H1 (cell line): Measurements from ENCODE around the gene GALNT9. TPM values are rescaled to one million over a fixed set of nuclear protein-coding genes. Genes with fewer than 3 reads are reported as not detected.

ENCODE experiments used
- CTCF ChIA-PET: fragments of 300-600 bp; sonication (Branson Sonifier 250); formaldehyde crosslinking; loops from one replicate; lab custom pipeline; 2021; ENCODE audit not compliant: partially characterized antibody; lab: Charles Lee
- POLR2A ChIA-PET: fragments of 300-600 bp; sonication (Branson Sonifier 250); formaldehyde crosslinking; loops from one replicate; lab custom pipeline; 2021; ENCODE audit warnings: inconsistent platforms; ENCODE audit not compliant: partially characterized antibody; lab: Charles Lee
- DNase-seq, 2 experiments: peaks; one replicate each; pipeline versions ENCODE4 v3.0.0 to v3.0.0-alpha.2; 2010 to 2022; ENCODE audit warnings: low spot score in 2 of 2, low read depth in 1 of 2, mixed read lengths in 1 of 2
- FAIRE-seq: peaks from 2 replicates; lab custom pipeline; 2011; peaks lifted over from hg19 to GRCh38; lab: Jason Lieb, UNC
- H2AFZ ChIP-seq: 2 replicates; pipeline ENCODE4 v1.8.1; 2012; ENCODE audit warnings: low read length, inconsistent platforms
- H2AK5ac ChIP-seq: 2 replicates; pipeline ENCODE4 v1.6.1; 2013; ENCODE audit warnings: low read depth, low read length
- H2BK120ac ChIP-seq: replicated peaks from 2 replicates; pipeline ENCODE3; 2013; ENCODE audit warnings: low read depth, low read length, inconsistent platforms
- H2BK12ac ChIP-seq: 2 replicates; pipeline ENCODE4 v1.6.1; 2013; ENCODE audit warnings: low read depth, low read length
- H2BK15ac ChIP-seq: 2 replicates; pipeline ENCODE4 v1.6.1; 2013; ENCODE audit warnings: low read length
- H2BK20ac ChIP-seq: 2 replicates; pipeline ENCODE4 v1.6.1; 2013; ENCODE audit warnings: low read length
- H2BK5ac ChIP-seq: 2 replicates; pipeline ENCODE4 v1.6.1; 2013; ENCODE audit warnings: low read depth, low read length
- H3K14ac ChIP-seq: 2 replicates; pipeline ENCODE4 v1.6.1; 2013; ENCODE audit warnings: inconsistent platforms; ENCODE audit not compliant: insufficient read length
- H3K18ac ChIP-seq: 2 replicates; pipeline ENCODE4 v1.6.1; 2013; ENCODE audit warnings: low read length; ENCODE audit errors: extremely low read depth
- H3K23ac ChIP-seq: 2 replicates; pipeline ENCODE4 v1.6.1; 2013; ENCODE audit warnings: inconsistent platforms; ENCODE audit not compliant: insufficient read length
- H3K23me2 ChIP-seq: 2 replicates; pipeline ENCODE4 v1.6.1; 2013; ENCODE audit warnings: low read depth, low read length
- H3K27ac ChIP-seq: 2 replicates; pipeline ENCODE4 v1.6.1; 2011; ENCODE audit warnings: low read depth, low read length, inconsistent platforms
- H3K27me3 ChIP-seq, 4 experiments: replicated peaks in 1 of 4; 1 replicate in 1 of 4; 2 replicates in 3 of 4; pipeline versions ENCODE4 v1.6.1 to v1.8.1; 2011 to 2013; ENCODE audit warnings: low read length in 3 of 4, mild to moderate bottlenecking in 3 of 4, inconsistent platforms in 2 of 4, mixed read lengths in 2 of 4, moderate library complexity in 1 of 4; ENCODE audit not compliant: control insufficient read depth in 3 of 4, insufficient read depth in 3 of 4; ENCODE audit errors: extremely low read depth in 1 of 4
- H3K36me3 ChIP-seq, 4 experiments: 2 replicates each; pipeline versions ENCODE4 v1.6.1 to v1.8.1; 2011 to 2013; ENCODE audit warnings: mild to moderate bottlenecking in 4 of 4, low read length in 3 of 4, moderate library complexity in 2 of 4, control low read depth in 1 of 4, inconsistent platforms in 1 of 4; ENCODE audit not compliant: insufficient read depth in 4 of 4, control insufficient read depth in 2 of 4
- H3K4ac ChIP-seq: replicated peaks from 2 replicates; pipeline ENCODE3; 2013; ENCODE audit warnings: low read length, low read depth, mixed read lengths, inconsistent platforms; ENCODE audit not compliant: insufficient read length
- H3K4me1 ChIP-seq, 4 experiments: replicated peaks in 1 of 4; 1 replicate in 1 of 4; 2 replicates in 3 of 4; pipeline versions ENCODE4 v1.6.1 to v1.8.1; 2011 to 2013; ENCODE audit warnings: low read length in 3 of 4, inconsistent platforms in 2 of 4, mixed read lengths in 1 of 4; ENCODE audit not compliant: insufficient read depth in 4 of 4, control insufficient read depth in 3 of 4
- H3K4me2 ChIP-seq, 2 experiments: 2 replicates each; pipeline versions ENCODE4 v1.6.1 to v1.8.1; 2011 to 2013; ENCODE audit warnings: low read depth in 2 of 2, low read length in 2 of 2, control low read depth in 1 of 2, inconsistent platforms in 1 of 2, mild to moderate bottlenecking in 1 of 2; ENCODE audit not compliant: insufficient read depth in 1 of 2
- H3K4me3 ChIP-seq, 4 experiments: fragments of 200-600, 300-600 bp in 1 of 4; sonication (generic), shearing (Covaris generic), sonication (Bioruptor Twin) in 1 of 4; 2 replicates each; pipeline versions ENCODE4 v1.5.1 to v1.8.1; 2011 to 2016; ENCODE audit warnings: low read length in 4 of 4, low read depth in 3 of 4, control low read depth in 2 of 4, inconsistent platforms in 2 of 4, mild to moderate bottlenecking in 2 of 4, mixed read lengths in 1 of 4, moderate library complexity in 1 of 4; ENCODE audit not compliant: insufficient read depth in 2 of 4; ENCODE audit errors: extremely low read depth in 1 of 4
- H3K56ac ChIP-seq: replicated peaks from 2 replicates; pipeline ENCODE3; 2013; ENCODE audit warnings: low read depth, mild to moderate bottlenecking, mixed read lengths, low read length, inconsistent platforms; ENCODE audit not compliant: insufficient read length
- H3K79me1 ChIP-seq: 2 replicates; pipeline ENCODE4 v1.6.1; 2013; ENCODE audit warnings: low read depth, low read length, control low read depth
- H3K79me2 ChIP-seq, 2 experiments: 2 replicates each; pipeline versions ENCODE4 v1.6.1 to v1.8.1; 2012 to 2013; ENCODE audit warnings: low read length in 2 of 2, mild to moderate bottlenecking in 2 of 2, inconsistent platforms in 1 of 2; ENCODE audit not compliant: insufficient read depth in 2 of 2, control insufficient read depth in 1 of 2
- H3K9ac ChIP-seq, 4 experiments: replicated peaks in 1 of 4; 1 replicate in 1 of 4; 2 replicates in 3 of 4; pipeline versions ENCODE4 v1.6.1 to v1.8.1; 2011 to 2013; ENCODE audit warnings: low read depth in 3 of 4, low read length in 3 of 4, control low read depth in 2 of 4, mild to moderate bottlenecking in 2 of 4, moderate library complexity in 2 of 4, inconsistent platforms in 1 of 4; ENCODE audit errors: extremely low read depth in 1 of 4
- H3K9me3 ChIP-seq, 2 experiments: 2 replicates each; pipeline versions ENCODE4 v1.6.1 to v1.8.1; 2012 to 2013; ENCODE audit warnings: mild to moderate bottlenecking in 2 of 2, moderate library complexity in 2 of 2, control low read depth in 1 of 2, inconsistent platforms in 1 of 2, low read depth in 1 of 2, low read length in 1 of 2, mixed read lengths in 1 of 2; ENCODE audit not compliant: insufficient read depth in 2 of 2
- H4K20me1 ChIP-seq, 2 experiments: replicated peaks in 1 of 2; 2 replicates each; pipeline versions ENCODE3 to v1.8.1; 2011 to 2013; ENCODE audit warnings: inconsistent platforms in 2 of 2, low read length in 2 of 2, mild to moderate bottlenecking in 1 of 2; ENCODE audit not compliant: insufficient read depth in 2 of 2, control insufficient read depth in 1 of 2
- H4K5ac ChIP-seq: 2 replicates; pipeline ENCODE4 v1.6.1; 2013; ENCODE audit warnings: low read length, low read depth, mixed read lengths, inconsistent platforms; ENCODE audit not compliant: insufficient read length
- H4K8ac ChIP-seq: 2 replicates; pipeline ENCODE4 v1.8.0; 2013; ENCODE audit warnings: mild to moderate bottlenecking, moderate library complexity, low read length, inconsistent platforms; ENCODE audit not compliant: insufficient read depth; ENCODE audit errors: extremely low read depth
- H4K91ac ChIP-seq: replicated peaks from 2 replicates; pipeline ENCODE3; 2013; ENCODE audit warnings: low read length, mixed read lengths, inconsistent platforms; ENCODE audit not compliant: insufficient read length
- CHD2 ChIP-seq: IDR thresholded peaks from 2 replicates; pipeline ENCODE4 v1.6.1; 2012; ENCODE audit warnings: low read length, improper control_type of control experiment
- GTF2F1 ChIP-seq: IDR thresholded peaks from 2 replicates; pipeline ENCODE4 v1.6.1; 2012; ENCODE audit warnings: low read depth, low read length, improper control_type of control experiment, borderline replicate concordance
- PHF8 ChIP-seq: fragments of 200-600 bp; sonication (generic); conservative IDR thresholded peaks from 2 replicates; pipeline ENCODE4 v1.7.1; 2012; ENCODE audit warnings: low read depth, mild to moderate bottlenecking, inconsistent platforms, low read length, moderate library complexity
- RAD21 ChIP-seq, 2 experiments: IDR thresholded peaks in 1 of 2; conservative IDR thresholded peaks in 1 of 2; 2 replicates each; pipeline ENCODE4 v1.6.1; 2011; ENCODE audit warnings: low read depth in 2 of 2, low read length in 2 of 2, improper control_type of control experiment in 1 of 2, inconsistent platforms in 1 of 2, mild to moderate bottlenecking in 1 of 2, moderate library complexity in 1 of 2
- RFX5 ChIP-seq: IDR thresholded peaks from 2 replicates; pipeline ENCODE4 v1.6.1; 2011; ENCODE audit warnings: low read depth, low read length, improper control_type of control experiment, borderline replicate concordance
- SAP30 ChIP-seq: fragments of 300-600 bp; sonication (generic); IDR thresholded peaks from 2 replicates; pipeline ENCODE4 v1.7.1; 2012; ENCODE audit warnings: low read length, moderate library complexity, mild to moderate bottlenecking, inconsistent platforms; ENCODE audit not compliant: insufficient read depth, insufficient replicate concordance
- SP1 ChIP-seq: IDR thresholded peaks from 2 replicates; pipeline ENCODE4 v1.6.1; 2011; ENCODE audit warnings: low read depth, low read length
- TBP ChIP-seq: IDR thresholded peaks from 2 replicates; pipeline ENCODE4 v1.6.1; 2011; ENCODE audit warnings: low read depth, low read length, improper control_type of control experiment
- USF2 ChIP-seq: IDR thresholded peaks from 2 replicates; pipeline ENCODE4 v1.6.1; 2011; ENCODE audit warnings: low read length, improper control_type of control experiment
- WGBS, 2 experiments: shearing (Covaris generic) in 1 of 2; methylation state at CpG; one replicate each; pipeline versions ENCODE4 v1.1.6 to v1.1.7; 2013 to 2015; ENCODE audit warnings: low lambda C conversion rate in 2 of 2, mixed read lengths in 2 of 2, inconsistent platforms in 1 of 2, low coverage in 1 of 2, missing lambda C conversion rate in 1 of 2; ENCODE audit not compliant: insufficient replicate concordance in 2 of 2, insufficient coverage in 1 of 2, insufficient read length in 1 of 2; ENCODE audit errors: extremely low coverage in 1 of 2, missing lambda C conversion rate in 1 of 2; 5-methylcytosine and 5-hydroxymethylcytosine counted together
- polyA plus RNA-seq, 7 experiments: library from polyadenylated mRNA; depleted of rRNA in 3 of 7; stranded (reverse) in 5 of 7; unstranded in 2 of 7; fragments of >200 nt in 5 of 7; fragments of 200-250 nt in 2 of 7; gene quantifications; 1 replicate in 5 of 7; 2 replicates in 1 of 7; 4 replicates in 1 of 7; pipeline versions ENCODE4 v1.2.1 to v1.2.3, GENCODE V29; 2011 to 2013; ENCODE audit warnings: missing spikeins in 2 of 7, mixed read lengths in 2 of 7
- total RNA-seq: library from RNA; stranded (reverse); fragmentation: NEBNext Ultra II Directional; extraction: Animal tissue kit (Norgen Biotek cat#: 25700); gene quantifications from 2 replicates; pipeline ENCODE4 v1.2.1, GENCODE V29; 2021

Gene GALNT9
- total and polyA plus RNA-seq, 2 of the 8 experiments (the other 6 are each of a cell fraction or from before 2014, with no cell fraction given): 2.0 to 3.6 TPM

GRCh38 chr12:132362996-132363660, 33.7 kb upstream of the GALNT9 start:
- Histone ChIP-seq H3K23ac (no peak overlapping the region), H3K79me1 (no peaks in the 10 kb centered on the region), H3K4ac (no peak overlapping the region), H3K4me2 (no peak overlapping the region), H3K27ac (no peak overlapping the region), H4K8ac (no peak overlapping the region), H4K5ac (no peak overlapping the region), H3K18ac (no peak overlapping the region), H4K91ac (no peak overlapping the region), H2AFZ (no peak overlapping the region), H3K56ac (no peak overlapping the region), H2BK15ac (no peak overlapping the region), H2BK20ac (no peak overlapping the region), H4K20me1 (peaks cover 0 to 2% of the 10 kb centered on the region in 2 experiments), H3K4me3 (no peak overlapping the region), H3K9ac (no peak overlapping the region), H3K23me2 (no peaks in the 10 kb centered on the region), H3K36me3 (no peaks in the 10 kb centered on the region), H2BK12ac (no peak overlapping the region), H2BK5ac (no peak overlapping the region), H3K9me3 (peaks cover 0 to 17% of the 10 kb centered on the region in 2 experiments; a peak in 2 of 4 replicates), H3K27me3 (peaks cover 0 to 13% (median 6%) of the 10 kb centered on the region in 4 experiments; a peak in 4 of 7 replicates), H3K79me2 (no peaks in the 10 kb centered on the region), H2BK120ac (no peak overlapping the region), H2AK5ac (no peak overlapping the region), H3K14ac (no peak overlapping the region), H3K4me1 (no peaks in the 10 kb centered on the region)
- ChIA-PET POLR2A (no interaction called here), CTCF (interaction anchor here (2.0 kb wide), 1 partner anchor 10 kb away, joined by 6 read pairs; no protein-coding TSS in a partner anchor)
- DNase-seq (no peak), FAIRE-seq (no peak)
- WGBS, 2 experiments: 91% methylated on average over 29 of the region's 29 CpGs; no CpG with 5 or more reads in 1 of the 2 experiments
- TF ChIP-seq USF2 (no peak), CHD2 (no peak), RFX5 (no peak), TBP (no peak), RAD21 (IDR thresholded peaks at IDR 0.05 in 1 of 2, conservative IDR thresholded peaks at IDR 0.05 in 1 of 2; ENCODE audit: low read depth in 2 of 2, low read length in 2 of 2) (no peak), SP1 (no peak), SAP30 (no peak), PHF8 (no peak), GTF2F1 (no peak)
